B cell (primary cell): ENCODE measurements around the gene DOCK1.

Source experiments
- EZH2 ChIP-seq: IDR thresholded peaks from 2 replicates; pipeline ENCODE4 v1.6.1; 2012; ENCODE audit warnings: borderline replicate concordance, low read depth, mild to moderate bottlenecking, moderate library complexity, low read length; ENCODE audit not compliant: insufficient read depth, poor library complexity, severe bottlenecking
- TF ChIP-seq, protein P1 (sequence below): fragments of 200-600 bp; IDR thresholded peaks from one replicate; pipeline ENCODE4 v1.8.0; 2022; ENCODE audit warnings: antibody characterized with exemption, mild to moderate bottlenecking

DNA sequence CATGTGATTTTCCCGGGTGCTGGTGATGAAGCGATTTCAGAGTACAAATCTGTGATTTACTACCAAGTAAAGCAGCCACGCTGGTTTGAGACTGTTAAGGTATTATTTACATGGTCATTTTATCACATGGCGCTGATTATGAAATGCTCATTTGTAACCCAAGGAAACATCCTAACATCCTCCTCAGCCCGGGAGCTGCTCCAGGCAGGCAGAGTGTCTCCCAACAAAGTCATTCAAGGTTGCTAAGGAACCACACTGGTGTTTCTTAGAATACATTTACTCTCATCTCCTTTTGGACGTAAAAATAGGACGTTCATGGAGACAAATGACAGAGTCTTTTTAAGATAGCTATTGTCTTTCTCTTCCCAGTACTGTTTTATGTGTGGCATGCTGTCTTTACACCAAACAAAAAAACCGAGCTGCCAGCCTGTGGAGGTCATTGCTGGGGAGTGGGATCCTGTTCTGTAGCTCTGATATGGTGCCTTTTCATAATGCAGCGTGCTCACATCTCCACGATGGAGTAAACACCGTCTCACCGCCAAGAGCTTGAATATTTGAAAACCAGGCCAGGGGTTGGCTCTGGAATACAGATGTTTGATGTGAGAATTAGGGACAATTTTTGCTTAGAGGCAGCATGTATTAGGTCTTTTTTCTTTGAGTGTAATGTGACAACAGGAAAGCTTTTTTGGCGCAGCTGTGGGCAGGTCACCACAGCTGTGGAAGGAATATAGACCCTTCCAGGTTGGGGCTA, 119.6 kb downstream of the DOCK1 start:
- TF ChIP-seq, protein P1, sequence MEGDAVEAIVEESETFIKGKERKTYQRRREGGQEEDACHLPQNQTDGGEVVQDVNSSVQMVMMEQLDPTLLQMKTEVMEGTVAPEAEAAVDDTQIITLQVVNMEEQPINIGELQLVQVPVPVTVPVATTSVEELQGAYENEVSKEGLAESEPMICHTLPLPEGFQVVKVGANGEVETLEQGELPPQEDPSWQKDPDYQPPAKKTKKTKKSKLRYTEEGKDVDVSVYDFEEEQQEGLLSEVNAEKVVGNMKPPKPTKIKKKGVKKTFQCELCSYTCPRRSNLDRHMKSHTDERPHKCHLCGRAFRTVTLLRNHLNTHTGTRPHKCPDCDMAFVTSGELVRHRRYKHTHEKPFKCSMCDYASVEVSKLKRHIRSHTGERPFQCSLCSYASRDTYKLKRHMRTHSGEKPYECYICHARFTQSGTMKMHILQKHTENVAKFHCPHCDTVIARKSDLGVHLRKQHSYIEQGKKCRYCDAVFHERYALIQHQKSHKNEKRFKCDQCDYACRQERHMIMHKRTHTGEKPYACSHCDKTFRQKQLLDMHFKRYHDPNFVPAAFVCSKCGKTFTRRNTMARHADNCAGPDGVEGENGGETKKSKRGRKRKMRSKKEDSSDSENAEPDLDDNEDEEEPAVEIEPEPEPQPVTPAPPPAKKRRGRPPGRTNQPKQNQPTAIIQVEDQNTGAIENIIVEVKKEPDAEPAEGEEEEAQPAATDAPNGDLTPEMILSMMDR = no peak
- TF ChIP-seq EZH2 = no peak
